ENCODE measurements around the gene PTPRT. TPM values are rescaled to one million over a fixed set of nuclear protein-coding genes. Genes with fewer than 3 reads are reported as not detected.

Gene PTPRT
- total and polyA plus RNA-seq, 2 of the 4 experiments (the other 2 are of a cell fraction), result not detected

DNA sequence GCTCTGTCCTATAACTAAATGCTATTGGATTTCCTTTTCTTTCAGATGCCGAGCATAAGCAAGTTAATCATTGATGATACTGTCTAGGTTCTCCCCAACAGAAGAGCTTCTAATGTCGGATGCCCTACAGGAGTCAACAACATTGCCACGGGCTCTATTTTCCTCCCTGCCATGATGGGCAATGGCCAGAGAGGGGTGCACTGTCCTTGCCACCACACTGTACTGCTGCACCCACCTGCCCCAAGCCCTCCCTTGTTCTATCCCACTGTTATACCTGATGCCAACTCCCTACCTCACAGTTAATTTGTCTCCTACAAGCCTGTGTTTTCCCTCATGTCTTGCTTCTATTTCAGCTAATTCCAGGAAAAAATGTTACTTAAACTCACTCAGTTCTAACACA is 797.9 kb downstream of the PTPRT start:
- H3K18ac ChIP-seq (ENCODE audit: low read depth, low read length), result no peak overlapping the region
- H3K36me3 ChIP-seq (ENCODE audit: control insufficient read depth, insufficient read depth, low read length), result no peaks in the 10 kb centered on the region
- H3K9ac ChIP-seq (ENCODE audit: low read depth, low read length), result no peak overlapping the region
- CTCF ChIA-PET, result no interaction called here
- H2AK5ac ChIP-seq (ENCODE audit: low read depth, low read length), result no peak overlapping the region
- no peak overlapping the region for H2AFZ ChIP-seq (replicated peaks; ENCODE audit: low read length, poor library complexity)
- H2BK15ac ChIP-seq (ENCODE audit: low read depth, low read length), result no peak overlapping the region
- in situ Hi-C loops (cut with MboI; ENCODE audit: low sequenced_read_pairs), result no loop called here
- H3K9me1 ChIP-seq (ENCODE audit: insufficient read depth, low read length), result no peaks in the 10 kb centered on the region
- no peak for ATAC-seq (ENCODE audit: low read depth)
- DNase-seq, result no peak
- dilution Hi-C loops (cut with HindIII; ENCODE audit: low sequenced_read_pairs, unreplicated experiment), result no loop called here
- intact Hi-C loops (cut with micrococcal nuclease), result loop anchor here (10.0 kb wide), 1 partner anchor 527 kb away; no protein-coding TSS in a partner anchor
- H3K79me1 ChIP-seq (ENCODE audit: low read depth in 1 of 2, low read length in 2 of 2), result no peaks in the 10 kb centered on the region
- no peaks in the 10 kb centered on the region for H3K27me3 ChIP-seq (ENCODE audit: control insufficient read depth, insufficient read depth, low read length)
- H4K5ac ChIP-seq (ENCODE audit: low read depth, low read length), result no peak overlapping the region
- no peak overlapping the region for H2BK120ac ChIP-seq (ENCODE audit: low read depth, low read length)
- H2AK9ac ChIP-seq (replicated peaks; ENCODE audit: low read depth, low read length, poor library complexity), result no peak overlapping the region
- H3K27ac ChIP-seq (ENCODE audit: insufficient read depth, low read length), result no peak overlapping the region
- no peak overlapping the region for H3K4me2 ChIP-seq (ENCODE audit: low read depth, low read length)
- no peaks in the 10 kb centered on the region for H4K20me1 ChIP-seq (ENCODE audit: insufficient read depth, low read length)
- no peak overlapping the region for H3K4me3 ChIP-seq (ENCODE audit: insufficient read depth, low read depth, low read length)
- no peak overlapping the region for H4K8ac ChIP-seq (ENCODE audit: low read depth in 2 of 2, low read length in 2 of 2)
- no peak overlapping the region for H3K56ac ChIP-seq (ENCODE audit: extremely low read depth, insufficient read depth, low read length)
- no peak overlapping the region for H2BK5ac ChIP-seq (ENCODE audit: low read depth, low read length, poor library complexity, severe bottlenecking)
- no peak overlapping the region for H4K91ac ChIP-seq (ENCODE audit: insufficient read depth, low read depth, low read length)
- no peak overlapping the region for H2BK20ac ChIP-seq (ENCODE audit: low read depth, low read length)
- WGBS, 2 experiments (ENCODE audit: extremely low coverage in 2 of 2, insufficient read length in 1 of 2), result 40% methylated on average over 1 of the region's 3 CpGs; no CpG with 5 or more reads in 1 of the 2 experiments
- H3K4me1 ChIP-seq (ENCODE audit: control insufficient read depth, insufficient read depth, low read length), result no peaks in the 10 kb centered on the region
- POLR2A ChIA-PET (ENCODE audit: unreplicated experiment), result no interaction called here
- H3K9me3 ChIP-seq (ENCODE audit: control insufficient read depth, insufficient read depth, low read length), result peaks cover 10% of the 10 kb centered on the region; the same call in 1 of the 2 replicates
- H3K14ac ChIP-seq (replicated peaks; ENCODE audit: low read depth, low read length), result no peak overlapping the region
- no peak overlapping the region for H3K4ac ChIP-seq (ENCODE audit: low read depth, low read length)
- H3K23ac ChIP-seq (ENCODE audit: low read depth, low read length), result no peak overlapping the region
- TF ChIP-seq, protein P1, sequence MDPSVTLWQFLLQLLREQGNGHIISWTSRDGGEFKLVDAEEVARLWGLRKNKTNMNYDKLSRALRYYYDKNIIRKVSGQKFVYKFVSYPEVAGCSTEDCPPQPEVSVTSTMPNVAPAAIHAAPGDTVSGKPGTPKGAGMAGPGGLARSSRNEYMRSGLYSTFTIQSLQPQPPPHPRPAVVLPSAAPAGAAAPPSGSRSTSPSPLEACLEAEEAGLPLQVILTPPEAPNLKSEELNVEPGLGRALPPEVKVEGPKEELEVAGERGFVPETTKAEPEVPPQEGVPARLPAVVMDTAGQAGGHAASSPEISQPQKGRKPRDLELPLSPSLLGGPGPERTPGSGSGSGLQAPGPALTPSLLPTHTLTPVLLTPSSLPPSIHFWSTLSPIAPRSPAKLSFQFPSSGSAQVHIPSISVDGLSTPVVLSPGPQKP (IDR thresholded peaks at IDR 0.05; ENCODE audit: borderline replicate concordance, low read depth, low read length), result no peak
- TF ChIP-seq SMC3 (IDR thresholded peaks at IDR 0.05; ENCODE audit: low read depth, low read length) (no peak), MAZ (IDR thresholded peaks at IDR 0.05; ENCODE audit: borderline replicate concordance, low read depth, low read length) (no peak), NFE2L2 (IDR thresholded peaks at IDR 0.05; ENCODE audit: low read depth, low read length) (no peak), FOS (IDR thresholded peaks at IDR 0.05; ENCODE audit: low read depth, low read length) (no peak), CHD1 (IDR thresholded peaks at IDR 0.05; ENCODE audit: low read depth, low read length) (no peak), BHLHE40 (IDR thresholded peaks at IDR 0.05; ENCODE audit: low read depth, low read length) (no peak), RFX5 (IDR thresholded peaks at IDR 0.05; ENCODE audit: low read depth, low read length) (no peak), MXI1 (IDR thresholded peaks at IDR 0.05; ENCODE audit: borderline replicate concordance, low read depth, low read length) (no peak)
- BruUV-seq (replicated peaks), result no TSS peak

Data from IMR-90 (cell line).